Nucleus accumbens (tissue), 56 donors: ENCODE measurements around the gene SUCNR1.

ENCODE experiments used
- DNase-seq, 56 donors: peaks; one replicate each; lab custom pipeline; 2025; lab: John Stamatoyannopoulos, UW

The SUCNR1 gene

DNA sequence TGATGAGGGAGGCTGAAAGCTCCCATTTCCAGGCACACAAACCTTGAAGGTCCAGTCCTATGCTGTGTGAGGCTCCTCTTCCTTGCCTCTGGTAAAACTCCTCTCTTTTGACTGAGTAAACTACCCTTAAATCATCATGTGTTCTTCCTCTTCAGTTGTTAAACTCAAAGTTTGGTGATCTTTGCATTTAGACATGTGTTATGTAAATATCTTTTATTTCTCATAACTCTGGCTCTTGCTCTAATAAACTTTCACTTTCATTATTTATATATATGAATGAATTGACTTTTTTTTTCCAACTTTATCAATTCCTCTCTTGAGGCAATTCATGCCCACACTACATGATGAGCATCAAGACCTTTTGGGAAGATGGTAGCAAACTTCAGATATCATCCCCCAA is 26.6 kb downstream of the SUCNR1 start:
- DNase-seq = no peak

DNA sequence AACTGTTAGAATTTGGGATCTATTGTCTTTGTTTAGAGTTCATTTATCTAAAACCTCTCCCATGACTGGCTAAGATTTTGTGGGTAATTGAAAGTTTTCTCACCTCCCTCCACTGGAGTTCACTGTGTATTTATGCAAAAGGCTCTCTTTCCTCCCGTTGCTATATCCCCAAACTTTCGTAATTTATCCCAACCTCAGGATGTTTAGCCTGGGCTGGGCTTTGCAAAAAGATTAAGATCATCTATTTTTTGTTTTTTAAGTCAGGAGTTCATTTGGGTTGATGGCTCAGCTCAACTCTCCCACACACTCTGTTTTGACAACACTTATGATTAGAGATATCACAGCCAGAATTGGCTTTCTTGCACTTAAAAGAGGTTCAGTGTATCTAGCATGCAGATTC is 27.0 kb downstream of the SUCNR1 start:
- no peak for DNase-seq

GRCh38 chr3:151900884-151901643 is 27.6 kb downstream of the SUCNR1 start:
- DNase-seq = no peak

DNA sequence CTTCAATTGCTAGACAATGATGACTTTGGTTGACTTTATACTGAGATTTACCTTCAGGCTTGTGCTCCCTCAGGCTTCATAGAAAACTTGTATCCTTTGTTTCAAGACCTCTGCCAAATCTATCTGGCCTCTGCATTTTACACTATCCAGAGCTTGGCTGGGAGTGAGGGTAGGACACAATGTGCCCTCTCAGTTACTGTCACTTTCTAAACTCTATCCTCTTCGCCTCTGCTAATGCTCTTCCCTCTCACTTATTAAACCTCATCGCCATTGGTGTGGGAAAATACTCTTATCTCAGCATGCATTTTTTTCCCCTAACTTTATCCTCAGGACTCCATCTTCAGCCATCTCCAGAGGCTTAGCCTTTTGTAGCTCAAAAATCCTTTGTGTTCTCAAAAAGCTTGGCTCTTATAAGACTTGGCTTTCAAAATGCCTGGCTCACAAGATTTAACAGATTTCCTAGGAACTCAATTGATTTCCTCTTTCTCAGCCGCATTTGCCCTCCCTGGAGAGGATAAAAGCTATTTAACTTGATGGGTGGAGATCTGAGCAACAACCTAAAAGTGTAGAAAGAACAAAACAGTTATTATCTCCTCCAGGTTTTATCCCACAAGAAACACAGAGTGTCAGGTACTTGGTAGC is 28.3 kb downstream of the SUCNR1 start:
- DNase-seq = no peak

- no peak for DNase-seq
Observed at GRCh38 chr3:151903501-151903991, 30.1 kb downstream of the SUCNR1 start.

DNA sequence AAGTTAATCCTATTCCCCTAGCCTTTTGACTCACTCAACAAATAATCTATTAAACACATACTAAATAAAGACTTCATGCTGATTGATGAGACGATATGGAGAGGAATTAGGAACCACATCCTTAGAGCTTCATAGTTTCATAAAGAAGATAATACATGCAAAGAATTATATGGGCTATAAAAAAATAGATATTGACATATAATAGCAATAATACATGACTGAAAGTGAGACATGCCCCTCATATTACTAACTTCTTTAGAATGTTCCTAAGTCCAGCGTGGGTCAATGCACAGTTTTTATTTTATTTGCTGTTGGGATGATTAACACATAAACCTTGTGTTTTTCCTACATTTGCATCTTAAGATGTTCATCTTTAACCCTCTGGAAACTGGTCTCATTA is 32.2 kb downstream of the SUCNR1 start:
- no peak for DNase-seq

GRCh38 chr3:151906751-151907150 is 33.3 kb downstream of the SUCNR1 start:
- no peak for DNase-seq

GRCh38 chr3:151908399-151908798 is 35.0 kb downstream of the SUCNR1 start:
- DNase-seq = no peak

DNA sequence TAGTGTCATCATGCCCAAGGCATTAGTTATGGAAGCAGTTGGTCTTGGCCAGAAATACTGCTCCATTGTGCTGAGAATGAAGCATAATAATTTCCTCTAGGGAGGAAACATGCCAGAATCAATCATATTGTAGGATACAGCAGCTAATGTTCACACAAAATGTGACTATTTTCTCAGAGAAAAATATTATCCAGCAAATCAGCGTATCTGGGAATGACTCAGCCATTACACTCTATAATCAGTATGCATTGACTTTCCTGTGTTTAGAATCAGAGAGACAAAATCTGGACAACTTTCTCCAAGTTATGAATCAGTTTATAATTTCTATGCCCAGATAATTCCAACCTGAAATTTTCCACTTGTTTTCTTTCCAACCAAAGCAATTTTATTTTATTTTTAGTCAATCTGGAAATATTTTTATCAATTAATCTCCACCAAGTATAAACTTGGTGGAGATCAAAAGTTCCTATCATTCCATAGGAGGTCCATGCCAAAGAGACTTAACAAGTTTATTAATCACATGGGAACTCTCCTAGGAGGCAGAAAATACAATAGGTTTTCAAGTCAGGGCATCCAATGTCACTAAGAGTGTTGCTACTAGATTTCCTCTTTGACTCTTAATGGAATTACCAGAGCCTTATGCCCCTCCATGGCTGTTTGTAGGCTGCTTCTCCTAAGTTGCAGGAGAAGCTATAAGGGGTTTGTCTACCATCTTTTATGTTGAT is 36.4 kb downstream of the SUCNR1 start:
- DNase-seq = no peak

GRCh38 chr3:151911462-151911861 is 38.0 kb downstream of the SUCNR1 start:
- no peak for DNase-seq

GRCh38 chr3:151912028-151912427 is 38.6 kb downstream of the SUCNR1 start:
- no peak for DNase-seq

GRCh38 chr3:151916781-151917180 is 43.3 kb downstream of the SUCNR1 start:
- DNase-seq = no peak

DNA sequence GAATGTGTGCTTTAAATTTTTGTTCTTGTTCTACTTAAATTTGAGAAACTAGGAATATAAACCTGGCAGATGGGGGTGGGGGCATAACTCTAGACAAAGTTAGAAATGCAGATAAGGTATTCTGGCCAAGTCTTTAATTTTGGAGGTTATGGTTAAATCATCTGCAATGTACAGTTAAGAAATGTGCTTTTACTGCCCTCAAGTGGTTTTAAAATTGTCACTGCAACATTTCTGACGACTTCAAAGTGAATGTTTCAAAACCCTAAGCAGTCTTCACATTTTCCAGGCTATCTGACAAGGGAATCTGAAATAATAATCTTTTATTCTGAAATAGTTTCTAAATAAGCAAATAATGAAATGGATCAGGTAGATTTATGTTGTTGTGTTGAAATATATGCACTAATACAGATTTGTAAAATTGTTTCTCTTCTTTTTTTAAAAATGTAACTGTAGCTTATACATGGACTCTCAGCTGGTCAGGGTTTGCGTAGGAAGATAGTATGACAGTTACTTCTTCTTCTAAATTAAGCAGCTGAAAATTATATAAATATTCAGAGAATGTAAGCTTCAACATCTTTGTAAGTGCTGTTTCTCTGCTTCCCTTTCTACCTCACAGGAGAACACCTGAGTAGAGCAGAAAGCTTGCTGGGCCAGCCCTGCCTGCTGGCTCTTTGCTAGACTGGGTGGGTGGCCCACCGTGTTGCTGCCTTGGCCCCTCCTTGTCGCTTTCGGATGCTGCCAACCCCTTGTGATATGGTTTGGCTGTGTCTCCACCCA is 45.0 kb downstream of the SUCNR1 start:
- DNase-seq = no peak

- no peak for DNase-seq
Observed at GRCh38 chr3:151919030-151919328, 45.5 kb downstream of the SUCNR1 start.

DNA sequence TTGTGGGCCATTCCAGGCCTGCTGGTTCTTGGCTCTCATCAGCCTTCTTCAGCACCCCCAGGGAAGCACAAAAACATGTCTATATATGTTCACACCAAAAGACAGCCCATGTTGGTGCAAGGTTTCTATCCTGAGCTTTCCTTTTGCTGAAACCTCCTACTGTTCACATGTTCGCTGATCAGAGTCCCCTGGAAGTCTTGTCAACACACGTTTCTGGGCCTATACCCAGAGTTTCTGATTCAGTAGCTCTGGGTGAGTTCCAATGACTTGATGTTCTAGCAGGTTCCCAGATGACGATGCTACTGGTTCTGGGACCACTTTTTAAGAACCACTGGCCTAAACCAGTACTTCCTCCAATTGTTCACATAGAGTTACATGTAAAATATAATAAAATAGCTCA is 46.0 kb downstream of the SUCNR1 start:
- DNase-seq = no peak

GRCh38 chr3:151923901-151924300 is 50.5 kb downstream of the SUCNR1 start:
- no peak for DNase-seq

- DNase-seq = no peak
Observed at GRCh38 chr3:151924753-151925152, 51.3 kb downstream of the SUCNR1 start.

GRCh38 chr3:151925419-151925818 is 52.0 kb downstream of the SUCNR1 start:
- DNase-seq = no peak

DNA sequence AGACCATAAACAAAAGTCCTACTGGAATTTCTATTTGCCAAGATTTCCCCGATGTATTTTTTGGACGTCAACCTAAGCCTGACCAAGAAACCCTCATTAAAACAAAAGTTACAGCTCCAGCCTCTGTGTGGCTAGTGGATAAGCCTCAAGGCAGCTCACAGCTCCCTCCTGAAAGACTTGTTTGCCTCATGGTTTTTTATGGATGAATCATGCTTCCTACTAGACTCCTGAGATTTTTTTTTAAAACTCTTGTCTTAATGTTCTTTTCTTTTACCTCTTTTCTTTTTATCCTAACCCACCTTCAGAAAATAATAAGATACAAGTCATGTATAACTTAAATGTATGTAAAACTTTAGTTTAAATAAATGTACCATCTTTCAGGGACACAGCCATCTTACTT is 52.4 kb downstream of the SUCNR1 start:
- no peak for DNase-seq

- no peak for DNase-seq
Observed at GRCh38 chr3:151926956-151927355, 53.5 kb downstream of the SUCNR1 start.
